Neural progenitor cell (in vitro differentiated cells): ENCODE results near the gene DET1. TPM values are rescaled to one million over a fixed set of nuclear protein-coding genes. Genes with fewer than 3 reads are reported as not detected.

ENCODE experiments used
- DNase-seq: peaks from one replicate; pipeline ENCODE4 v3.0.0-alpha.2; 2016; ENCODE audit warnings: low spot score
- H2AFZ ChIP-seq: fragments of 200-600 bp; sonication (generic); replicated peaks from 2 replicates; pipeline ENCODE4 v1.6.1; 2016; ENCODE audit warnings: antibody characterized with exemption
- H3F3A ChIP-seq: fragments of 200-600 bp; sonication (generic); 2 replicates; pipeline ENCODE4 v1.6.1; 2016; ENCODE audit warnings: antibody characterized with exemption, low read depth
- H3K27ac ChIP-seq: fragments of 200-600 bp; sonication (generic); 2 replicates; pipeline ENCODE4 v1.5.1; 2016; ENCODE audit warnings: mild to moderate bottlenecking
- H3K27me3 ChIP-seq: fragments of 200-600 bp; sonication (generic); 2 replicates; pipeline ENCODE4 v1.6.1; 2016; ENCODE audit warnings: mild to moderate bottlenecking, moderate library complexity
- H3K36me3 ChIP-seq: fragments of 200-600 bp; sonication (generic); 2 replicates; pipeline ENCODE4 v1.5.1; 2016
- H3K4me1 ChIP-seq: fragments of 200-600 bp; sonication (generic); 2 replicates; pipeline ENCODE4 v1.6.1; 2016; ENCODE audit warnings: mixed run types
- H3K4me2 ChIP-seq: fragments of 200-600 bp; sonication (generic); 2 replicates; pipeline ENCODE4 v1.6.1; 2016
- H3K4me3 ChIP-seq: fragments of 200-600 bp; sonication (generic); 2 replicates; pipeline ENCODE4 v1.5.1; 2016
- H3K79me2 ChIP-seq: fragments of 200-600 bp; sonication (generic); 2 replicates; pipeline ENCODE4 v1.6.1; 2016; ENCODE audit warnings: low read depth
- H3K9ac ChIP-seq: fragments of 200-600 bp; sonication (generic); 2 replicates; pipeline ENCODE4 v1.6.1; 2016
- H3K9me3 ChIP-seq: fragments of 200-600 bp; sonication (generic); 2 replicates; pipeline ENCODE4 v1.5.1; 2016; ENCODE audit warnings: low read depth
- H4K20me1 ChIP-seq: fragments of 200-600 bp; sonication (generic); 2 replicates; pipeline ENCODE4 v1.6.1; 2016; ENCODE audit warnings: low read depth
- H3K27ac Mint-ChIP-seq: 3 replicates; pipeline ENCODE4 v1.8.0; 2021; ENCODE audit warnings: mixed read lengths
- H3K27me3 Mint-ChIP-seq: 2 replicates; pipeline ENCODE4 v1.8.0; 2022; ENCODE audit warnings: low read depth, mild to moderate bottlenecking, inconsistent platforms, moderate library complexity, mixed read lengths; ENCODE audit not compliant: insufficient read depth
- H3K36me3 Mint-ChIP-seq: 3 replicates; pipeline ENCODE4 v1.8.0; 2021; ENCODE audit warnings: mixed read lengths
- H3K4me1 Mint-ChIP-seq: 3 replicates; pipeline ENCODE4 v1.8.0; 2021; ENCODE audit warnings: mixed read lengths
- H3K4me3 Mint-ChIP-seq: 3 replicates; pipeline ENCODE4 v1.8.0; 2021; ENCODE audit warnings: mild to moderate bottlenecking, moderate library complexity, mixed read lengths
- H3K9me3 Mint-ChIP-seq: 3 replicates; pipeline ENCODE4 v1.8.0; 2020; ENCODE audit warnings: mixed read lengths
- CTCF ChIP-seq: fragments of 200-600 bp; sonication (generic); IDR thresholded peaks from 2 replicates; pipeline ENCODE4 v1.5.1; 2017; ENCODE audit warnings: antibody characterized with exemption, mild to moderate bottlenecking
- EZH2 ChIP-seq: fragments of 200-600 bp; sonication (generic); IDR thresholded peaks from 2 replicates; pipeline ENCODE4 v1.6.1; 2017; ENCODE audit warnings: antibody characterized with exemption, mild to moderate bottlenecking, moderate library complexity
- EZH2phosphoT487 ChIP-seq: fragments of 200-600 bp; sonication (generic); IDR thresholded peaks from 2 replicates; pipeline ENCODE4 v1.6.1; 2017; ENCODE audit warnings: antibody characterized with exemption
- total RNA-seq: library from RNA; depleted of rRNA; stranded (reverse); fragments of >200 nt; gene quantifications from 2 replicates; pipeline ENCODE4 v1.2.3, GENCODE V29; 2015; ENCODE audit warnings: low replicate concordance

DET1 gene
- total RNA-seq, 1 donor from 2014 or later, result 21.3 TPM

DNA sequence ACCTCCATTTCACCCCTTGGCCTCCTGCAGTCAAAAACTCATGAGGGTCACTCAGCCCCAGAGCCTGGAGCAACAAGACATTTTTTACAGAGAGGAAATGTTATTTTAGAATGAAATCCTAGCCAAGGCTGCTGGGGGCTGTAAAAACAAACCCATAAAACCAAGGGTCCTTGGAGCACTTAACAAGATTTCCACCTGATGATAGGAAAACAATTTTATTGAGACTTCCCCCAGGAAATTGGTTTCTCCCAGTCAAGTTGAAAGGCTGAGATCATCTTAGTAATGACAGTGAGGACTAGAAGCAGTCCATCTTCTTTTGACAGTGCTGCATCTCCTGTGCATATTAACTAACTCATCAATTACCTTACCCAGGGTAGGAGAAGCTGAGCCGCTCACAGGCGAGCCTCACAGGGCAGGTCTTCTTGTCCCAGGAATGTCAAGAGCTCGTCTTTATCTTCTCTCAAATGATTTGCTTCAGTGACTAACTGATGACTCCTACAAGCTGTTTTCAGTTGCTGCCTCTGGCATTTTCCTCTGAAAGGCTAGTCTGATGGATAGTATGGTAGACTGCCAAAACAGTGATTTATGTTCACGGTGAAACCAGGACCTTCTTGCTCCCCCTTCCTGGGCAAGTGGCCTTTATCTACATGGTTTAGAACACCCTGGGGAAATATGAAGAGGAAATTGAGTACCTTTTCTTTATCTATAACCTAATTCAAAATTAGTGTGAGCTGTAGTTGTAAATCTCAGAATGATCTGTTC, 40.1 kb upstream of the DET1 start:
- H3K79me2 ChIP-seq, result no peaks in the 10 kb centered on the region
- Mint-ChIP-seq H3K4me1 (peaks cover 4% of the 10 kb centered on the region), H3K36me3 (no peaks in the 10 kb centered on the region), H3K4me3 (no peak overlapping the region), H3K9me3 (no peaks in the 10 kb centered on the region), H3K27me3 (no peaks in the 10 kb centered on the region), H3K27ac (no peak overlapping the region)
- no peak overlapping the region for H3K9ac ChIP-seq
- no peak overlapping the region for H2AFZ ChIP-seq
- H3K4me2 ChIP-seq, result no peak overlapping the region
- H3K9me3 ChIP-seq, result no peaks in the 10 kb centered on the region
- H3K27ac ChIP-seq, result no peak overlapping the region
- no peaks in the 10 kb centered on the region for H3K36me3 ChIP-seq
- no peaks in the 10 kb centered on the region for H3F3A ChIP-seq
- H3K27me3 ChIP-seq, result no peaks in the 10 kb centered on the region
- H3K4me3 ChIP-seq, result no peak overlapping the region
- TF ChIP-seq EZH2phosphoT487, result no peak
- TF ChIP-seq CTCF, result no peak
- no peak for TF ChIP-seq EZH2
- DNase-seq, result no peak
- H3K4me1 ChIP-seq, result no peaks in the 10 kb centered on the region
- no peaks in the 10 kb centered on the region for H4K20me1 ChIP-seq

DNA sequence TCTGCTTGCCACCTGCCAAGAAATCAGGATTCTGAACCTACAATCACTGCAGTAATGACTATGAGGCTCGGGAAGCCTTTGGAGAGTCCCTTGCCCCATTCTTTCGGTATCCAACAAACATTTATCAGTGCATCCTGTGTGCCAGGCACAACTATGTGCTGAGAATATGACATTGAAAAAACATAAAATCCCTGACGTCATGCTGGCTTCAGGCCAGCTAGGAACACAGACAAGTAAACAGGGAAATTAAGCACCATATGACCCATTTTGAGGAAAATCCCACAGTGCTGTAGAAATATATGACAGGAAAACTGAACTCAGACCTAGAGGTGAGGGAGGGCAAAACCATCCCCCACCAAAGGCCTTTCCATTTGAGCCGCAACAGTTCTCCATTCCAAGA, 34.1 kb upstream of the DET1 start:
- Histone ChIP-seq H3K36me3 (no peaks in the 10 kb centered on the region), H3K4me3 (no peak overlapping the region), H3K9ac (no peak overlapping the region), H3K4me2 (no peak overlapping the region), H4K20me1 (no peaks in the 10 kb centered on the region), H3K27me3 (no peaks in the 10 kb centered on the region), H2AFZ (no peak overlapping the region), H3F3A (no peaks in the 10 kb centered on the region), H3K4me1 (peaks cover 4% of the 10 kb centered on the region), H3K79me2 (no peaks in the 10 kb centered on the region), H3K27ac (no peak overlapping the region), H3K9me3 (no peaks in the 10 kb centered on the region)
- Mint-ChIP-seq H3K4me3 (no peak overlapping the region), H3K9me3 (no peaks in the 10 kb centered on the region), H3K27ac (no peak overlapping the region), H3K27me3 (no peaks in the 10 kb centered on the region), H3K36me3 (no peaks in the 10 kb centered on the region), H3K4me1 (no peaks in the 10 kb centered on the region)
- no peak for DNase-seq
- TF ChIP-seq EZH2phosphoT487 (no peak), CTCF (no peak), EZH2 (no peak)

DNA sequence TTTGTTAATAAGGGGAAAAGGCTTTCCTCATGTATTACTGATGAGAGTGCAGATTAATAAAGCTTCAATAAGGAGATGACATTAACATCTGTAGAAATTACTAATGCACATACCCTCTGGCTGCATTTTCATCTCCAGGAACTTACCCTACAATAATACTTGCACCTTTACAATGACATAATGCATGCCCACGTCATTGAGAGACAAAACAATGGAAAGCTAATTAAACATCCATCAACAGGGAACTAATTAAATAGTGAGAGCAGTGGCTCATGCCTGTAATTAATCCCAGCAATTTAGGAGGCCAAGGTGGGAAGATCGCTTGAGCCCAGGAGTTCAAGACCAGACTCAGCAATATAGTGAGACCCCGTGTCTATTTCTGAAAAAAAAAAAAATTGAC, 32.8 kb upstream of the DET1 start:
- no peak for TF ChIP-seq EZH2phosphoT487
- no peak for TF ChIP-seq CTCF
- TF ChIP-seq EZH2, result no peak
- H3K27ac Mint-ChIP-seq, result no peak overlapping the region
- Histone ChIP-seq H3K9ac (no peak overlapping the region), H4K20me1 (no peaks in the 10 kb centered on the region), H3K4me3 (no peak overlapping the region), H3K9me3 (no peaks in the 10 kb centered on the region), H2AFZ (no peak overlapping the region), H3F3A (peaks cover 7% of the 10 kb centered on the region), H3K79me2 (no peaks in the 10 kb centered on the region), H3K27me3 (no peaks in the 10 kb centered on the region), H3K36me3 (no peaks in the 10 kb centered on the region), H3K4me1 (peaks cover 14% of the 10 kb centered on the region), H3K4me2 (no peak overlapping the region), H3K27ac (no peak overlapping the region)
- H3K4me1 Mint-ChIP-seq, result peaks cover 10% of the 10 kb centered on the region
- no peaks in the 10 kb centered on the region for H3K27me3 Mint-ChIP-seq
- no peak for DNase-seq
- no peaks in the 10 kb centered on the region for H3K9me3 Mint-ChIP-seq
- no peak overlapping the region for H3K4me3 Mint-ChIP-seq
- no peaks in the 10 kb centered on the region for H3K36me3 Mint-ChIP-seq
